GM12878 (cell line): ENCODE measurements around the gene ATXN1. TPM values are rescaled to one million over a fixed set of nuclear protein-coding genes. Genes with fewer than 3 reads are reported as not detected.

ENCODE experiments used
- ATAC-seq: fragments of 200-7000 bp; cut with Tn5 transposase; 3 replicates; pipeline ENCODE4 v1.9.1; 2020; ENCODE audit warnings: mild to moderate bottlenecking, moderate library complexity
- BruUV-seq: library from RNA; stranded (reverse); fragments of 400-500 nt; replicated peaks from 2 replicates; lab custom pipeline; 2021; lab: Mats Ljungman, UMichigan
- CTCF ChIA-PET: fragments of 300-600 bp; sonication (Branson Sonifier 250); formaldehyde crosslinking; extraction: SDS; loops from one replicate; lab custom pipeline; 2021; ENCODE audit warnings: inconsistent platforms; lab: Yijun Ruan, JAX
- POLR2A ChIA-PET: fragments of 350-600 bp; formaldehyde crosslinking; extraction: SDS; loops from one replicate; lab custom pipeline; 2021; ENCODE audit warnings: inconsistent platforms; lab: Charles Lee
- RAD21 ChIA-PET: fragments of 300-600 bp; sonication (Branson Sonifier 250); formaldehyde crosslinking; loops from one replicate; lab custom pipeline; 2023; ENCODE audit warnings: antibody characterized with exemption; ENCODE audit not compliant: unreplicated experiment; lab: Charles Lee
- SMC1A ChIA-PET: fragments of 300-600 bp; sonication (Branson Sonifier 250); formaldehyde crosslinking; loops from one replicate; lab custom pipeline; 2023; ENCODE audit not compliant: unreplicated experiment, uncharacterized antibody; lab: Charles Lee
- DNase-seq: peaks from one replicate; pipeline ENCODE4 v3.0.0-alpha.2; 2011; ENCODE audit warnings: low read depth, low spot score
- FAIRE-seq: peaks from 3 replicates; lab custom pipeline; 2011; peaks lifted over from hg19 to GRCh38; lab: Jason Lieb, UNC
- H2AFZ ChIP-seq: 2 replicates; pipeline ENCODE4 v1.6.0; 2011; ENCODE audit warnings: low read depth, low read length, control low read depth; ENCODE audit not compliant: control insufficient read depth
- H3K27ac ChIP-seq: 2 replicates; pipeline ENCODE4 v1.5.1; 2011; ENCODE audit warnings: control low read depth; ENCODE audit not compliant: control insufficient read depth, insufficient read depth
- H3K27me3 ChIP-seq, 2 experiments: replicated peaks in 1 of 2; 2 replicates each; pipeline versions ENCODE4 v1.6.0 to v1.6.1; 2011; ENCODE audit warnings: low read length in 1 of 2; ENCODE audit not compliant: control insufficient read depth in 2 of 2, insufficient read depth in 2 of 2
- H3K36me3 ChIP-seq, 2 experiments: 2 replicates each; pipeline ENCODE4 v1.5.1; 2011; ENCODE audit warnings: low read length in 1 of 2; ENCODE audit not compliant: control insufficient read depth in 2 of 2, insufficient read depth in 2 of 2
- H3K4me1 ChIP-seq: 2 replicates; pipeline ENCODE4 v1.6.1; 2011; ENCODE audit warnings: mild to moderate bottlenecking, low read length, moderate library complexity, mixed read lengths; ENCODE audit not compliant: control insufficient read depth, insufficient read depth
- H3K4me2 ChIP-seq: 2 replicates; pipeline ENCODE4 v1.6.0; 2011; ENCODE audit warnings: control low read depth; ENCODE audit not compliant: control insufficient read depth, insufficient read depth
- H3K4me3 ChIP-seq: fragments of 200-600 bp; sonication (generic); 2 replicates; pipeline ENCODE4 v1.5.1; 2016
- H3K79me2 ChIP-seq: 2 replicates; pipeline ENCODE4 v1.6.0; 2011; ENCODE audit warnings: low read length; ENCODE audit not compliant: control insufficient read depth, insufficient read depth
- H3K9ac ChIP-seq: 2 replicates; pipeline ENCODE4 v1.8.0; 2011; ENCODE audit warnings: low read length, control low read depth, mixed read lengths; ENCODE audit not compliant: control insufficient read depth, insufficient read depth
- H3K9me3 ChIP-seq: replicated peaks from 3 replicates; pipeline ENCODE4 v1.5.1; 2011; ENCODE audit warnings: mild to moderate bottlenecking, low read length; ENCODE audit not compliant: control insufficient read depth, insufficient read depth
- H4K20me1 ChIP-seq: 2 replicates; pipeline ENCODE4 v1.6.0; 2011; ENCODE audit not compliant: control insufficient read depth, insufficient read depth
- ASH2L ChIP-seq: fragments of 300-600, 200-600 bp; sonication (generic); IDR thresholded peaks from 2 replicates; pipeline ENCODE4 v1.6.1; 2017; ENCODE audit warnings: low read depth, mild to moderate bottlenecking, borderline replicate concordance
- CBX3 ChIP-seq: fragments of 200-600 bp; sonication (generic); IDR thresholded peaks from 2 replicates; pipeline ENCODE4 v1.6.1; 2016; ENCODE audit warnings: low read depth, borderline replicate concordance
- CHD2 ChIP-seq: IDR thresholded peaks from 2 replicates; pipeline ENCODE4 v1.6.1; 2011; ENCODE audit warnings: low read depth, low read length, improper control_type of control experiment, borderline replicate concordance
- CHD4 ChIP-seq: fragments of 200-600 bp; sonication (generic); IDR thresholded peaks from 2 replicates; pipeline ENCODE4 v1.6.1; 2016; ENCODE audit warnings: mild to moderate bottlenecking
- CREM ChIP-seq: IDR thresholded peaks from 2 replicates; pipeline ENCODE4 v1.6.1; 2014; ENCODE audit warnings: antibody characterized with exemption, low read depth
- DPF2 ChIP-seq: fragments of 450-650 bp; IDR thresholded peaks from 2 replicates; pipeline ENCODE4 v1.6.1; 2017; ENCODE audit warnings: mild to moderate bottlenecking
- MXI1 ChIP-seq: fragments of 150-350 bp; IDR thresholded peaks from 2 replicates; pipeline ENCODE4 v1.6.1; 2011; ENCODE audit warnings: low read depth, mild to moderate bottlenecking, inconsistent platforms, low read length, improper control_type of control experiment
- NR2C2 ChIP-seq: IDR thresholded peaks from 2 replicates; pipeline ENCODE4 v1.6.1; 2011; ENCODE audit warnings: borderline replicate concordance, low read depth; ENCODE audit not compliant: control insufficient read depth, insufficient read length
- PML ChIP-seq: IDR thresholded peaks from 2 replicates; pipeline ENCODE4 v1.6.1; 2012; ENCODE audit warnings: low read length, inconsistent platforms
- WRNIP1 ChIP-seq: IDR thresholded peaks from 2 replicates; pipeline ENCODE4 v1.6.1; 2011; ENCODE audit warnings: low read depth, low read length, improper control_type of control experiment, borderline replicate concordance
- ZBTB33 ChIP-seq: fragments of 450-650 bp; IDR thresholded peaks from 2 replicates; pipeline ENCODE4 v1.6.1; 2017; ENCODE audit warnings: mild to moderate bottlenecking
- WGBS: methylation state at CpG from one replicate; pipeline ENCODE4 v1.1.6; 2016; ENCODE audit warnings: low lambda C conversion rate; ENCODE audit not compliant: insufficient replicate concordance, insufficient coverage; ENCODE audit errors: missing lambda C conversion rate; 5-methylcytosine and 5-hydroxymethylcytosine counted together
- in situ Hi-C: fragments of 300-500 bp; cut with MboI; formaldehyde crosslinking; loops from 9 replicates; pipeline ENCODE4 v1.14.3; 2018; ENCODE audit warnings: mixed read lengths
- intact Hi-C: fragments of 100-400 bp; cut with micrococcal nuclease; formaldehyde crosslinking; loops from one replicate; pipeline ENCODE4 v1.14.2; 2022; ENCODE audit not compliant: unreplicated experiment
- polyA plus RNA-seq, 11 experiments: library from polyadenylated mRNA; depleted of rRNA in 4 of 11; unstranded in 6 of 11; stranded (reverse) in 5 of 11; fragments of >200 nt; fragmentation: Nextera tagmentation in 4 of 11; fragmentation: Illumina TruSeq in 1 of 11; extraction: Ambion mirVana in 4 of 11; extraction: Trizol in 1 of 11; gene quantifications; 1 replicate in 1 of 11; 2 replicates in 10 of 11; pipeline versions ENCODE4 v1.2.1 to v1.2.3, GENCODE V29; 2011 to 2016; ENCODE audit warnings: inconsistent platforms in 2 of 11, missing spikeins in 2 of 11, low read depth in 1 of 11
- total RNA-seq, 4 experiments: library from RNA; depleted of rRNA in 3 of 4; stranded (reverse); fragments of >200 nt in 3 of 4; fragmentation: Illumina TruSeq in 1 of 4; extraction: Trizol in 1 of 4; gene quantifications; 2 replicates each; pipeline versions ENCODE4 v1.2.1 to v1.2.3, GENCODE V29; 2013 to 2021

The ATXN1 gene
- total and polyA plus RNA-seq, 10 of the 15 experiments (the other 5 are each of a cell fraction or from before 2014, with no cell fraction given) = 12.2 to 51.2 (median 20.5) TPM

GRCh38 chr6:16284472-16284871, 476.8 kb downstream of the ATXN1 start:
- ChIA-PET CTCF (interaction anchor here (0.6 to 7.8 kb wide), 13 partner anchors 10 to 681 kb away, joined by 3 to 88 read pairs (median 18); partner anchors contain the start of gene ATXN1), RAD21 (interaction anchor here (0.7 to 6.2 kb wide), 8 partner anchors 21 to 657 kb away, joined by 3 to 40 read pairs (median 4); partner anchors contain the start of gene ATXN1), SMC1A (interaction anchor here (0.6 to 3.9 kb wide), 8 partner anchors 10 to 480 kb away, joined by 3 to 36 read pairs (median 4); no protein-coding TSS in a partner anchor), POLR2A (interaction anchor here (1.3 kb wide), 1 partner anchor 10 kb away, joined by 7 read pairs; no protein-coding TSS in a partner anchor)
- intact Hi-C loops = loop anchor here (10.0 kb wide), 2 partner anchors 680 to 800 kb away; no protein-coding TSS in a partner anchor
- Histone ChIP-seq H3K4me1 (no peaks in the 10 kb centered on the region), H2AFZ (no peak overlapping the region), H3K9me3 (no peaks in the 10 kb centered on the region), H3K4me3 (no peak overlapping the region), H3K79me2 (no peaks in the 10 kb centered on the region), H4K20me1 (no peaks in the 10 kb centered on the region), H3K4me2 (no peak overlapping the region), H3K27me3 (no peaks in the 10 kb centered on the region; a peak in 1 of 4 replicates), H3K27ac (no peak overlapping the region), H3K36me3 (no peaks in the 10 kb centered on the region), H3K9ac (no peak overlapping the region)
- FAIRE-seq (no peak), DNase-seq (no peak), ATAC-seq (no peak)
- WGBS = 83% methylated on average over 14 of the region's 14 CpGs
- in situ Hi-C loops = loop anchor here (10.0 kb wide), 1 partner anchor 800 kb away; no protein-coding TSS in a partner anchor
- no TSS peak for BruUV-seq
- no peak for TF ChIP-seq WRNIP1
- no peak for TF ChIP-seq ZBTB33
- no peak for TF ChIP-seq ASH2L
- TF ChIP-seq CHD2 = no peak
- no peak for TF ChIP-seq DPF2
- TF ChIP-seq CHD4 = no peak
- TF ChIP-seq PML = no peak
- no peak for TF ChIP-seq NR2C2
- no peak for TF ChIP-seq CBX3
- TF ChIP-seq MXI1 = no peak
- TF ChIP-seq CREM = no peak
